Right renal pelvis (tissue), 4 donors: ENCODE results near the gene ECM1. TPM values are rescaled to one million over a fixed set of nuclear protein-coding genes. Genes with fewer than 3 reads are reported as not detected.

Experiments
- DNase-seq, 4 donors: peaks; one replicate each; pipeline ENCODE4 v3.0.0-alpha.2; 2013; ENCODE audit warnings: low read depth in 4 of 4, low spot score in 3 of 4, missing footprints in 1 of 4
- polyA plus RNA-seq, 4 donors: library from polyadenylated mRNA; unstranded; fragments of 120-200 nt; gene quantifications; one replicate each; pipeline ENCODE4 v1.2.1, GENCODE V29; 2013; ENCODE audit not compliant: insufficient read length in 4 of 4

Gene ECM1
- polyA plus RNA-seq, 4 donors: 12.0 to 22.1 (median 14.6) TPM

GRCh38 chr1:150511985-150512660, 4.2 kb downstream of the ECM1 start:
- no peak for DNase-seq

- no peak for DNase-seq
Observed at GRCh38 chr1:150512846-150513245, 4.9 kb downstream of the ECM1 start.

- no peak for DNase-seq
Observed at GRCh38 chr1:150513351-150513791, 5.5 kb downstream of the ECM1 start.

GRCh38 chr1:150514260-150514659, 6.4 kb downstream of the ECM1 start:
- DNase-seq: no peak

GRCh38 chr1:150514913-150515327, 7.0 kb downstream of the ECM1 start:
- no peak for DNase-seq

- peak; percentile 87 to 94 (median 89) for DNase-seq
Observed at GRCh38 chr1:150515328-150516049, 7.6 kb downstream of the ECM1 start, which contains the start of gene FALEC. Gene FALEC (plus strand): TSS chr1:150515752.

- no peak for DNase-seq
Observed at GRCh38 chr1:150516050-150516591, 8.2 kb downstream of the ECM1 start.

- DNase-seq: no peak
Observed at GRCh38 chr1:150516616-150517015, 8.7 kb downstream of the ECM1 start.

- no peak for DNase-seq
Observed at GRCh38 chr1:150521196-150521968, 13.5 kb downstream of the ECM1 start.

- DNase-seq: no peak
Observed at GRCh38 chr1:150525348-150525747, 17.4 kb downstream of the ECM1 start.

- DNase-seq: no peak
Observed at GRCh38 chr1:150528196-150528595, 20.3 kb downstream of the ECM1 start.

- no peak for DNase-seq
Observed at GRCh38 chr1:150529017-150529416, 21.1 kb downstream of the ECM1 start.

- DNase-seq: no peak
Observed at GRCh38 chr1:150530491-150531159, 22.7 kb downstream of the ECM1 start.

GRCh38 chr1:150532860-150533259, 25.0 kb downstream of the ECM1 start:
- DNase-seq: no peak

- DNase-seq: no peak
Observed at GRCh38 chr1:150534002-150534401, 26.1 kb downstream of the ECM1 start.

GRCh38 chr1:150535511-150536287, 27.8 kb downstream of the ECM1 start:
- DNase-seq: no peak

GRCh38 chr1:150536836-150537731, 29.2 kb downstream of the ECM1 start:
- no peak for DNase-seq
